ENCODE measurements around the gene CCDC12.

- TF ChIP-seq ZBTB21 (CRISPR knock-in tag; IDR thresholded peaks at IDR 0.05) = no peak
- TF ChIP-seq KLF13 (CRISPR knock-in tag; IDR thresholded peaks at IDR 0.05) = no peak
- no peak for TF ChIP-seq ATF6 (CRISPR knock-in tag; conservative IDR thresholded peaks at IDR 0.05)
- no peak for TF ChIP-seq ZNF224 (CRISPR knock-in tag; IDR thresholded peaks at IDR 0.05)
- no peak for TF ChIP-seq POLR2AphosphoS2 (IDR thresholded peaks at IDR 0.05; ENCODE audit: low read depth, low read length)
- no peak for TF ChIP-seq RELA (CRISPR knock-in tag; IDR thresholded peaks at IDR 0.05)
Measured at GRCh38 chr3:46971151-46971550, 5.4 kb downstream of the CCDC12 start.
